Osteocyte (in vitro differentiated cells): ENCODE data around the gene GOLGA8A. TPM values are rescaled to one million over a fixed set of nuclear protein-coding genes. Genes with fewer than 3 reads are reported as not detected.

Source experiments
- DNase-seq: peaks from one replicate; pipeline ENCODE4 v3.0.0; 2021; ENCODE audit warnings: mixed read lengths; ENCODE audit not compliant: unreplicated experiment; ENCODE audit errors: extremely low spot score
- H3K27ac Mint-ChIP-seq: one replicate; pipeline ENCODE4 v1.8.0; 2021; ENCODE audit warnings: mild to moderate bottlenecking, mixed read lengths; ENCODE audit not compliant: unreplicated experiment
- H3K27me3 Mint-ChIP-seq: one replicate; pipeline ENCODE4 v1.8.0; 2021; ENCODE audit warnings: mixed read lengths; ENCODE audit not compliant: unreplicated experiment
- H3K36me3 Mint-ChIP-seq: one replicate; pipeline ENCODE4 v1.8.0; 2021; ENCODE audit warnings: mixed read lengths; ENCODE audit not compliant: unreplicated experiment
- H3K4me1 Mint-ChIP-seq: one replicate; pipeline ENCODE4 v1.8.0; 2021; ENCODE audit warnings: mixed read lengths; ENCODE audit not compliant: unreplicated experiment
- H3K4me3 Mint-ChIP-seq: one replicate; pipeline ENCODE4 v1.8.0; 2021; ENCODE audit warnings: mild to moderate bottlenecking, moderate library complexity, mixed read lengths; ENCODE audit not compliant: unreplicated experiment
- H3K9me3 Mint-ChIP-seq: one replicate; pipeline ENCODE4 v1.8.0; 2021; ENCODE audit warnings: mixed read lengths; ENCODE audit not compliant: unreplicated experiment
- CTCF ChIP-seq: fragments of 200-600 bp; sonication (generic); IDR thresholded peaks from 2 replicates; pipeline ENCODE4 v1.5.0; 2021; ENCODE audit warnings: antibody characterized with exemption, mild to moderate bottlenecking, moderate library complexity
- total RNA-seq: library from RNA; stranded (reverse); gene quantifications from 2 replicates; pipeline ENCODE4 v1.2.1, GENCODE V29; 2021

Gene GOLGA8A
- total RNA-seq, 1 donor from 2014 or later = 121 TPM

DNA sequence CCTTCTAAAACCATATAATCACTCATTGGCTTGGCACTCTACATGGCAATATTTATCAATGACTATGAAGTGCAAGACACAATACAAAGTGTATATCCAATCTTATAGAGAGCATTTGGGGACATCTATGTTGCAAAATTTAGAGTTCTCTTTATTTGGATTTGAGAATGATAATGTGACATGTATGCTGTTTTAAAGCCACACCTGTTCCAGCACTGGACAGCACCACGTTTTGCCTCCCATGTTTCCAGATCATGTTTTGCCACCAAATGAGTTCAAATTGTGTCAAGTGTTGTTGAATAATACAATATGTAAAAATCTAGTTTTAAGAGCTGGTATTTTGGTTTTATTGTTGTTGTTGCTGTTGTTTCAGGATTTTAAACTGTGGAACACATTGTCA lies 33.3 kb upstream of the GOLGA8A start:
- Mint-ChIP-seq H3K36me3 (no peaks in the 10 kb centered on the region), H3K4me3 (no peak overlapping the region), H3K4me1 (no peaks in the 10 kb centered on the region), H3K9me3 (no peaks in the 10 kb centered on the region), H3K27me3 (peaks cover 70% of the 10 kb centered on the region), H3K27ac (no peak overlapping the region)
- TF ChIP-seq CTCF = no peak
- DNase-seq = no peak

DNA sequence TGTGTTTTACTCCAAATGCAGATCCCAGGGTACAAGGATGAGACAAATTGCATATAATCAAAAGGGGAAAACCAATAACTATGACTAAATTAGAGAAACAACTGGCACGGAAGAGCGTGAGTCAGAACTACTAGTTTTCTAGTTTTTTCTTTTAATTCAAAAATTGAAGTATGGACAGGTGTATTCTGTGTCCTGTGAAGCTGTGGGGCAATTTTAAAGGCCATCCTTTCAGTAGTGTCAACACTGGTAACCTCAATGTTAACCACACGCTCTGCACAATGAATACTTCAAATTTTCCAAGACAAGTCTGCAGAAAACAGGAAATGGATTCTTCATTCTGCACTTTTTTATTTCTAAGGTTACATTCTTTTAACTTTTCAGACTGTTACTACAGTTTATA lies 32.5 kb upstream of the GOLGA8A start:
- no peaks in the 10 kb centered on the region for H3K9me3 Mint-ChIP-seq
- no peak overlapping the region for H3K27ac Mint-ChIP-seq
- H3K4me1 Mint-ChIP-seq = no peaks in the 10 kb centered on the region
- peaks cover 71% of the 10 kb centered on the region for H3K27me3 Mint-ChIP-seq
- no peaks in the 10 kb centered on the region for H3K36me3 Mint-ChIP-seq
- TF ChIP-seq CTCF = no peak
- H3K4me3 Mint-ChIP-seq = no peak overlapping the region
- no peak for DNase-seq

- H3K36me3 Mint-ChIP-seq = no peaks in the 10 kb centered on the region
- no peak for TF ChIP-seq CTCF
- no peaks in the 10 kb centered on the region for H3K4me1 Mint-ChIP-seq
- H3K27ac Mint-ChIP-seq = no peak overlapping the region
- H3K4me3 Mint-ChIP-seq = no peak overlapping the region
- H3K9me3 Mint-ChIP-seq = no peaks in the 10 kb centered on the region
- DNase-seq = no peak
- peaks cover 78% of the 10 kb centered on the region for H3K27me3 Mint-ChIP-seq
Observed at GRCh38 chr15:34461730-34462129, 24.1 kb upstream of the GOLGA8A start.

DNA sequence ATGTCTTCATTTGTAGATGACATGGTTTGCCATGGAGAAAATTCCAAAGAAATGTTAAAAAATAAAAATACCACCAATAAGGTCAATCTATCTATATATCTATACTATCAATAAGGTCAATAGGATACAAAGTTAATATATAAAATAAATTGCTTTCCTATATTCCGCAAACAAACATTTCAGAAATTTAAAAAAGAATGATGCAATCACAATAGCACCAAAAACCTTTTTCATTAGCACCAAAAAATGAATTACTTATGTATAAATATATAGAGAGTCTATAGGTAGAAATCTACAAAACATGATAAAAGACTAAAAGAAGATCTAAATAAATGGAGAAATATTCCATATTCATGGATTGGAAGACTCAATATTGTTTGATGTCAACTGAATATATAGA lies 22.8 kb upstream of the GOLGA8A start:
- H3K27me3 Mint-ChIP-seq = peaks cover 73% of the 10 kb centered on the region

GRCh38 chr15:34456658-34457057 lies 19.1 kb upstream of the GOLGA8A start:
- no peak overlapping the region for H3K27ac Mint-ChIP-seq
- H3K36me3 Mint-ChIP-seq = no peaks in the 10 kb centered on the region
- H3K9me3 Mint-ChIP-seq = no peaks in the 10 kb centered on the region
- no peaks in the 10 kb centered on the region for H3K4me1 Mint-ChIP-seq
- no peak for TF ChIP-seq CTCF
- DNase-seq = no peak
- H3K4me3 Mint-ChIP-seq = no peak overlapping the region
- H3K27me3 Mint-ChIP-seq = peaks cover 67% of the 10 kb centered on the region

More for the DNA sequence above, 22.8 kb upstream of the GOLGA8A start:
- no peak for TF ChIP-seq CTCF
- H3K27ac Mint-ChIP-seq = no peak overlapping the region
- H3K4me3 Mint-ChIP-seq = no peak overlapping the region
- H3K4me1 Mint-ChIP-seq = no peaks in the 10 kb centered on the region
- no peak for DNase-seq
- no peaks in the 10 kb centered on the region for H3K9me3 Mint-ChIP-seq
- H3K36me3 Mint-ChIP-seq = no peaks in the 10 kb centered on the region
